Right lobe of liver (tissue), 4 donors: ENCODE measurements around the gene NEDD9.

Experiments
- CTCF ChIP-seq, 4 donors: fragments of 200-600 bp in 3 of 4; fragments of 450-650 bp in 1 of 4; IDR thresholded peaks; one replicate each; pipeline versions ENCODE4 v1.5.1 to v1.8.0; 2016 to 2022; ENCODE audit warnings: antibody characterized with exemption in 4 of 4, mild to moderate bottlenecking in 2 of 4
- POLR2A ChIP-seq: fragments of 450-650 bp; IDR thresholded peaks from one replicate; pipeline ENCODE4 v1.6.1; 2017; ENCODE audit warnings: antibody characterized with exemption, mild to moderate bottlenecking
- donor health status: DM: no; HTN: no; CAD: no.
- donor health status: DM: no; HTN: no; CAD: no.
- donor health status: DM: no; HTN: yes; CAD: no.

GRCh38 chr6:11174242-11174611 is 58.2 kb downstream of the NEDD9 start:
- TF ChIP-seq CTCF (IDR thresholded peaks at IDR 0.05), result no peak
- no peak for TF ChIP-seq POLR2A
